OCI-LY3 (cell line): ENCODE measurements around the gene TYW1B.
"Not testable (repeated sequence)": the region's sequence is repeated elsewhere in the genome, so short reads cannot be mapped to it uniquely, and the experiment has no call there.

Experiments used
- H2AFZ ChIP-seq: fragments of 200-600, 300-600 bp; shearing (Covaris generic); 2 replicates; pipeline ENCODE4 v1.6.0; 2014; ENCODE audit warnings: antibody characterized with exemption, low read depth, low read length
- H3K27ac ChIP-seq: fragments of 200-600, 300-600 bp; sonication (generic); 2 replicates; pipeline ENCODE4 v1.5.1; 2014; ENCODE audit warnings: mild to moderate bottlenecking, low read length, moderate library complexity, mixed read lengths
- H3K27me3 ChIP-seq: fragments of 200-600, 300-600 bp; sonication (generic); 2 replicates; pipeline ENCODE4 v1.6.1; 2014; ENCODE audit warnings: low read depth, low read length, mixed read lengths
- H3K36me3 ChIP-seq: fragments of 200-600, 300-600 bp; sonication (generic); replicated peaks from 2 replicates; pipeline ENCODE3; 2014; ENCODE audit warnings: low read depth, low read length, mixed read lengths
- H3K4me1 ChIP-seq: fragments of 300-600, 200-600 bp; sonication (generic); 2 replicates; pipeline ENCODE4 v1.6.1; 2014; ENCODE audit warnings: low read length, mixed read lengths
- H3K4me2 ChIP-seq: fragments of 200-600, 300-600 bp; sonication (generic); 2 replicates; pipeline ENCODE4 v1.6.1; 2014; ENCODE audit warnings: low read length, mixed read lengths
- H3K4me3 ChIP-seq: fragments of 300-600, 200-600 bp; sonication (generic); 2 replicates; pipeline ENCODE4 v1.5.1; 2014; ENCODE audit warnings: antibody characterized with exemption, mild to moderate bottlenecking, low read length, moderate library complexity
- H3K79me2 ChIP-seq: fragments of 300-600, 200-600 bp; shearing (Covaris generic); 2 replicates; pipeline ENCODE4 v1.6.1; 2014; ENCODE audit warnings: mild to moderate bottlenecking, low read length, mixed read lengths
- H3K9ac ChIP-seq: fragments of 300-600, 200-600 bp; shearing (Covaris generic); 2 replicates; pipeline ENCODE4 v1.6.0; 2014; ENCODE audit warnings: mild to moderate bottlenecking, low read length, moderate library complexity
- H3K9me3 ChIP-seq: fragments of 200-600, 300-600 bp; shearing (Covaris generic); 2 replicates; pipeline ENCODE4 v1.6.1; 2014; ENCODE audit warnings: low read length, mixed read lengths; ENCODE audit not compliant: insufficient read depth
- H4K20me1 ChIP-seq: fragments of 200-600, 300-600 bp; sonication (generic); 2 replicates; pipeline ENCODE4 v1.6.1; 2016; ENCODE audit warnings: low read length, mixed read lengths; ENCODE audit not compliant: insufficient read depth
- EZH2phosphoT487 ChIP-seq: fragments of 200-600 bp; shearing (Covaris generic); IDR thresholded peaks from 2 replicates; pipeline ENCODE4 v1.6.1; 2018; ENCODE audit warnings: antibody characterized with exemption, mixed run types, low read depth
- TF ChIP-seq, protein P1 (sequence below): fragments of 200-600, 300-600 bp; sonication (generic); IDR thresholded peaks from 2 replicates; pipeline ENCODE4 v1.5.1; 2014; ENCODE audit warnings: antibody characterized with exemption, low read length, low read depth

The TYW1B gene

DNA sequence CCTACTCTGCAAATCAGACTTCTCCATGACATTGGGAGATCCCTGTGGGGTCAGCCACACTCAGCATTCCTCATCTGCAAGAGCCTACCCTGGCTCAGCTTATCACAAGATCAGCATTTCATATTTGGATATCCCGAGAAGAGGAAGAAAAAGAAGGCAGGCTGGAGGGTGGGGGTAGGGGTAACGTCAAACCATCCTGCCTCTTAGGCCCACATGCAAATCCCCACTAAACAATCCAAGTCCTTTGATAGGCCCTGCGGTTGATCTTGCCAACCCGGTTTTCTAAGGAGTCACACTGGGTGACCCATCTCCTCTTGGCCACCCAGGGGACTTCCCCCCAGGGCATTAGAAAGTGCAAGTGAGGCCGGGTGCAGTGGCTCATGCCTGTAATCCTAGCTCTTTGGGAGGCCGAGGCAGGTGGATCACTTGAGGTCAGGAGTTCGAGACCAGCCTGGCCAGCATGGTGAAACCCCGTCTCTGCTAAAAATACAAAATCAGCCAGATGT, 287.8 kb downstream of the TYW1B start:
- H3K79me2 ChIP-seq: no peaks in the 10 kb centered on the region
- no peaks in the 10 kb centered on the region for H4K20me1 ChIP-seq
- no peak for TF ChIP-seq EZH2phosphoT487
- TF ChIP-seq, protein P1, sequence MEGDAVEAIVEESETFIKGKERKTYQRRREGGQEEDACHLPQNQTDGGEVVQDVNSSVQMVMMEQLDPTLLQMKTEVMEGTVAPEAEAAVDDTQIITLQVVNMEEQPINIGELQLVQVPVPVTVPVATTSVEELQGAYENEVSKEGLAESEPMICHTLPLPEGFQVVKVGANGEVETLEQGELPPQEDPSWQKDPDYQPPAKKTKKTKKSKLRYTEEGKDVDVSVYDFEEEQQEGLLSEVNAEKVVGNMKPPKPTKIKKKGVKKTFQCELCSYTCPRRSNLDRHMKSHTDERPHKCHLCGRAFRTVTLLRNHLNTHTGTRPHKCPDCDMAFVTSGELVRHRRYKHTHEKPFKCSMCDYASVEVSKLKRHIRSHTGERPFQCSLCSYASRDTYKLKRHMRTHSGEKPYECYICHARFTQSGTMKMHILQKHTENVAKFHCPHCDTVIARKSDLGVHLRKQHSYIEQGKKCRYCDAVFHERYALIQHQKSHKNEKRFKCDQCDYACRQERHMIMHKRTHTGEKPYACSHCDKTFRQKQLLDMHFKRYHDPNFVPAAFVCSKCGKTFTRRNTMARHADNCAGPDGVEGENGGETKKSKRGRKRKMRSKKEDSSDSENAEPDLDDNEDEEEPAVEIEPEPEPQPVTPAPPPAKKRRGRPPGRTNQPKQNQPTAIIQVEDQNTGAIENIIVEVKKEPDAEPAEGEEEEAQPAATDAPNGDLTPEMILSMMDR: no peak
- no peaks in the 10 kb centered on the region for H3K27me3 ChIP-seq
- no peak overlapping the region for H3K9ac ChIP-seq
- no peak overlapping the region for H3K4me2 ChIP-seq
- H2AFZ ChIP-seq: no peak overlapping the region
- H3K9me3 ChIP-seq: no peaks in the 10 kb centered on the region
- no peak overlapping the region for H3K27ac ChIP-seq
- H3K36me3 ChIP-seq: no peaks in the 10 kb centered on the region
- no peaks in the 10 kb centered on the region for H3K4me1 ChIP-seq
- no peak overlapping the region for H3K4me3 ChIP-seq

DNA sequence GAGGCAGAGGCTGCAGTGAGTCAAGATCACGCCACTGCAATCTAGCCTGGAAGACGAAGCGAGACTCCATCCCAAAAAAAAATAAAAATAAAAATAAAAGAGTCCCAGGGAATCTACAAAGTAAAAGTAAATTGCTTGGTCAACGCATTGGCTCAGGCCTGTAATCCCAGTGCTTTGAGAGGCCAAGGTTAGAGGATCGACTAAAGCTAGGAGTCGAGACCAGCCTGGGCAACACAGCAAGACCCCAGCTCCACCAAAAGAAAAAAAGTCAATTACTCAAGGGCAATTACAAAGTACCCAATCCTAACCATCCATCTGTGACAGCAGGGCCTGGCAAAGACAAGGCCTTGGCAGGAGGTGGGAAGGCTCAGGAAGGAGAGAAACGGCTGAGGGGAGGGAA, 288.3 kb downstream of the TYW1B start:
- no peak overlapping the region for H3K4me2 ChIP-seq
- no peaks in the 10 kb centered on the region for H3K36me3 ChIP-seq
- H4K20me1 ChIP-seq: no peaks in the 10 kb centered on the region
- H2AFZ ChIP-seq: no peak overlapping the region
- H3K9me3 ChIP-seq: no peaks in the 10 kb centered on the region
- H3K27me3 ChIP-seq: no peaks in the 10 kb centered on the region
- no peaks in the 10 kb centered on the region for H3K79me2 ChIP-seq
- TF ChIP-seq EZH2phosphoT487: no peak
- TF ChIP-seq, protein P1: no peak
- no peak overlapping the region for H3K27ac ChIP-seq
- no peak overlapping the region for H3K4me3 ChIP-seq
- H3K9ac ChIP-seq: no peak overlapping the region
- H3K4me1 ChIP-seq: no peaks in the 10 kb centered on the region

DNA sequence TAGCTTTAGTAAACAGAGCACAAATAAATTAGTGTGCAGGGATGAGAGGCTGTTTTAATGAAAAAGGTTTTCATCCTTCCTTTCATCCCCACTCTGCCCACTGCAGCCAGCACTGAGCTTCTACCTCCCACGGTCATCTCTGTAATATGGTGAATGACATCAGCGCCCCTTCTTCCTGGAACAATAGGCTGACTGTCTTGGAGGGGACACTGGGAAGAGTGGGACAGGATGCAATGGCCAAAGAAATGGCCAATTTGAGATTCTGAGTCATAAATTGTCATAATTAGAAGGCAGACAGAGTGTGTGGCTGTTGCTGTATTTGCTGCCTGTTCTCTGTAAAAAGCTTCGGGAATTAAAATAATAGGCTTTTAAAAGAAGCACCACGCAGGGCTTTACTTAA, 289.1 kb downstream of the TYW1B start:
- no peaks in the 10 kb centered on the region for H3K9me3 ChIP-seq
- no peak overlapping the region for H3K4me3 ChIP-seq
- H3K4me1 ChIP-seq: no peaks in the 10 kb centered on the region
- no peak overlapping the region for H2AFZ ChIP-seq
- H3K4me2 ChIP-seq: no peak overlapping the region
- H4K20me1 ChIP-seq: no peaks in the 10 kb centered on the region
- no peaks in the 10 kb centered on the region for H3K79me2 ChIP-seq
- no peak for TF ChIP-seq EZH2phosphoT487
- TF ChIP-seq, protein P1: no peak
- H3K36me3 ChIP-seq: no peaks in the 10 kb centered on the region
- H3K9ac ChIP-seq: no peak overlapping the region
- no peaks in the 10 kb centered on the region for H3K27me3 ChIP-seq
- H3K27ac ChIP-seq: no peak overlapping the region

DNA sequence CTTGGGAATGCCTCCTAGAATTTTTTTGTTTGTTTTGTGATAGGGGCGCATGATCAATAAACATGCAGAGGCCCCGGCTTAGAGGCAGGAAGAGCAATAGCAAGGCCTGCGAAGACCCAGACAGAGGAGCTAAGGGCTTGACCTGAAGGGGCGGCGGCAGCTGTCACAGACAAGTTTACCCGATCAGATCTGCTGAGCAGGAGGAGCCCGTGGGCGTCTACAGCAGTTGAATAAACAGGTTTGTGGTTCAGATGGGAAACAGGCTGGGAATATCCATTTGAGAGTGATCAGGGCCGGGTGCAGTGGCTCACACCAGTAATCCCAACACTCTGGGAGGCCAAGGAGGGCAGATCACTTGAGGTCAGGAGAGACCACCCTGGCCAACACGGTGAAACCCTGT, 289.9 kb downstream of the TYW1B start:
- TF ChIP-seq, protein P1: no peak
- no peak overlapping the region for H3K27ac ChIP-seq

DNA sequence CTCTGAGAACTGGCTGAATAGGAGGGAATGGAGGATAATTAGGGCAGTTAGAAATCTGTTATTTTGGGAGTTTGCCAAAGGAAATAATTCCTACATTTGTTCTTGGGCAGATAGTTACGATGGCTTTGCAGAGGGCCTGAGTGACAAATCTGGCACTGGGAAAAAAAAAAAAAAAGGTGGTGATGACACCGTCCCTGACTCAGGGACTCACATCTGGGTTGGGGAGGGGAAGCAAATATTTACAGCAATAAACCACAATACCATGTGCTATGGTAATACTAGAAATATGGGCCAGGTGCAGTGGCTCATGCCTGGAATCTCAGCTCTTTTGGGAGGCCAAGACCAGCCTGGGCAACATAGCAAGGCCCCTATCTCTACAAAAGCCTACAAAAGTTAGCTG, 292.0 kb downstream of the TYW1B start:
- not testable (repeated sequence) for H3K4me1 ChIP-seq, H3K9ac ChIP-seq, H3K4me2 ChIP-seq, H3K36me3 ChIP-seq, H3K79me2 ChIP-seq, H2AFZ ChIP-seq, H3K27ac ChIP-seq, H4K20me1 ChIP-seq, H3K9me3 ChIP-seq, H3K27me3 ChIP-seq, H3K4me3 ChIP-seq

More for the DNA sequence above, 289.9 kb downstream of the TYW1B start:
- Histone ChIP-seq H3K9ac (no peak overlapping the region), H4K20me1 (no peaks in the 10 kb centered on the region), H3K4me1 (no peaks in the 10 kb centered on the region), H3K79me2 (no peaks in the 10 kb centered on the region), H3K4me2 (no peak overlapping the region), H3K27me3 (no peaks in the 10 kb centered on the region), H2AFZ (no peak overlapping the region), H3K4me3 (no peak overlapping the region), H3K9me3 (no peaks in the 10 kb centered on the region), H3K36me3 (no peaks in the 10 kb centered on the region)

DNA sequence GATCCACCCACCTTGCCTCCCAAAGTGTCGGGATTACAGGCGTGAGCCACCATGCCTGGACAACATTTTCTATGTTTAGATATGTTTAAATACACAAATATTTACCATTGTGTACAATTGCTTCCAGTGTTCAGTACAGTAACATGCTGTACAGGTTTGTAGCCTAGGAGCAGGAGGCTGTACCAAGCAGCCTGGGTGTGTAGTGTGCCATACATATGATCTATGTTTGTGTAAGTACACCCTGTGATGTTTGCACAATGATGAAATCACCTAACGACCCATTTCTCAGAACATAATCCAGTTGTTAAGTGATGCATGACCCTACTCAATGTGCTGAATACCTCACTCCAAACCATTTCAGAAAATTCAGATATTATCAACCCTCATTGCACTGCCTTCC, 297.0 kb downstream of the TYW1B start:
- H4K20me1 ChIP-seq, H3K4me1 ChIP-seq, H3K79me2 ChIP-seq, H3K27ac ChIP-seq, H3K9me3 ChIP-seq, H3K9ac ChIP-seq, H2AFZ ChIP-seq, H3K36me3 ChIP-seq, H3K4me3 ChIP-seq, H3K27me3 ChIP-seq, H3K4me2 ChIP-seq: not testable (repeated sequence)
